GM21447 (cell line): Measurements from ENCODE around the gene AP1S2.
"Not testable (repeated sequence)": the region's sequence is repeated elsewhere in the genome, so short reads cannot be mapped to it uniquely, and the experiment has no call there.

Source experiments
- ATAC-seq: cut with Tn5 transposase; IDR thresholded peaks from one replicate; pipeline ENCODE4 v1.9.1; 2021; ENCODE audit not compliant: unreplicated experiment

Gene AP1S2

GRCh38 chrX:15855568-15856221 is 1.1 kb upstream of the AP1S2 start:
- no peak for ATAC-seq

- peak; percentile 42 for ATAC-seq
Observed at GRCh38 chrX:15854080-15854655, 445 bp downstream of the AP1S2 start.

- no peak for ATAC-seq
Observed at GRCh38 chrX:15853586-15854079, 980 bp downstream of the AP1S2 start.

GRCh38 chrX:15849555-15849954 is 5.1 kb downstream of the AP1S2 start:
- no peak for ATAC-seq

GRCh38 chrX:15848576-15848975 is 6.0 kb downstream of the AP1S2 start:
- ATAC-seq, result no peak

- no peak for ATAC-seq
Observed at GRCh38 chrX:15843960-15844359, 10.7 kb downstream of the AP1S2 start.

- ATAC-seq, result no peak
Observed at GRCh38 chrX:15841853-15842516, 12.6 kb downstream of the AP1S2 start.

- no peak for ATAC-seq
Observed at GRCh38 chrX:15838017-15838416, 16.6 kb downstream of the AP1S2 start.

- ATAC-seq, result no peak
Observed at GRCh38 chrX:15834827-15835595, 19.6 kb downstream of the AP1S2 start.

GRCh38 chrX:15834053-15834452 is 20.6 kb downstream of the AP1S2 start:
- no peak for ATAC-seq

GRCh38 chrX:15831347-15831746 is 23.3 kb downstream of the AP1S2 start:
- not testable (repeated sequence) for ATAC-seq

- ATAC-seq, result no peak
Observed at GRCh38 chrX:15829217-15829616, 25.4 kb downstream of the AP1S2 start.

GRCh38 chrX:15825936-15826335 is 28.7 kb downstream of the AP1S2 start:
- ATAC-seq, result no peak

- ATAC-seq, result no peak
Observed at GRCh38 chrX:15822922-15823321, 31.7 kb downstream of the AP1S2 start.

GRCh38 chrX:15820106-15821073 is 34.2 kb downstream of the AP1S2 start:
- no peak for ATAC-seq

- no peak for ATAC-seq
Observed at GRCh38 chrX:15816886-15817285, 37.7 kb downstream of the AP1S2 start.

- no peak for ATAC-seq
Observed at GRCh38 chrX:15816438-15816809, 38.2 kb downstream of the AP1S2 start.

GRCh38 chrX:15815779-15816437 is 38.7 kb downstream of the AP1S2 start:
- ATAC-seq, result peak; percentile 83

- no peak for ATAC-seq
Observed at GRCh38 chrX:15814771-15815365, 39.7 kb downstream of the AP1S2 start.
